ENCODE data around the gene NCF4. TPM values are rescaled to one million over a fixed set of nuclear protein-coding genes. Genes with fewer than 3 reads are reported as not detected.

Gene NCF4
- total RNA-seq, 2 donors from 2014 or later, result not detected

DNA sequence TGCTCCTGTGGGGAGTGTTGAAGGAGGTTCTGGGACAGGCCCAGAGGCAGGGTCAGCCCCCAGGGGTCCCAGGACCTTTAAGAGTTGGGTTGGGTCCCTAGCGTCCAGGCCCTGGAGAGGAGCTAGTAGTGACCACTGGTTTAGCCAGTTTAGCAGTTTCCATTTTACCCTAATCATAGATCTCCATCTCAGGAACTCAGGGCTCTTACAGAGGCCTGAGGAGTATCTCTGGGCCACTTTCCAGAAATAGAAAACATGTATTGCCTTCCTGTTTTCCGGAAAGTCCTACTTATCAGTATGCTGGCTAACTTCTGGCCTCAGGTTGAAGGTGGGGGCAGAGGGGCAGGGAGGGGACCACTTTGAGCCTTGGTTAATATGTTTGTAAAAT lies 13.5 kb downstream of the NCF4 start:
- H3K27ac Mint-ChIP-seq, result no peak overlapping the region
- H3K4me1 Mint-ChIP-seq, result peaks cover 4% of the 10 kb centered on the region
- Histone ChIP-seq H3K27me3 (ENCODE audit: control insufficient read depth, insufficient read depth, low read length, poor library complexity, severe bottlenecking) (peaks cover 5% of the 10 kb centered on the region), H3K4me1 (ENCODE audit: control insufficient read depth, insufficient read depth, low read length) (no peaks in the 10 kb centered on the region), H3K27ac (ENCODE audit: low read depth, low read length) (no peak overlapping the region), H3K4me3 (ENCODE audit: low read length) (no peak overlapping the region), H3K9me3 (ENCODE audit: control insufficient read depth, low read length) (no peaks in the 10 kb centered on the region), H3K9ac (ENCODE audit: extremely low read depth, low read length, poor library complexity, severe bottlenecking) (no peak overlapping the region), H3K36me3 (ENCODE audit: control insufficient read depth, insufficient read depth, low read length) (no peaks in the 10 kb centered on the region)
- 86 to 92% methylated on average over 2 of the region's 2 CpGs for WGBS, 2 experiments (ENCODE audit: insufficient coverage in 1 of 2, insufficient read length in 1 of 2)
- TF ChIP-seq, protein P1, sequence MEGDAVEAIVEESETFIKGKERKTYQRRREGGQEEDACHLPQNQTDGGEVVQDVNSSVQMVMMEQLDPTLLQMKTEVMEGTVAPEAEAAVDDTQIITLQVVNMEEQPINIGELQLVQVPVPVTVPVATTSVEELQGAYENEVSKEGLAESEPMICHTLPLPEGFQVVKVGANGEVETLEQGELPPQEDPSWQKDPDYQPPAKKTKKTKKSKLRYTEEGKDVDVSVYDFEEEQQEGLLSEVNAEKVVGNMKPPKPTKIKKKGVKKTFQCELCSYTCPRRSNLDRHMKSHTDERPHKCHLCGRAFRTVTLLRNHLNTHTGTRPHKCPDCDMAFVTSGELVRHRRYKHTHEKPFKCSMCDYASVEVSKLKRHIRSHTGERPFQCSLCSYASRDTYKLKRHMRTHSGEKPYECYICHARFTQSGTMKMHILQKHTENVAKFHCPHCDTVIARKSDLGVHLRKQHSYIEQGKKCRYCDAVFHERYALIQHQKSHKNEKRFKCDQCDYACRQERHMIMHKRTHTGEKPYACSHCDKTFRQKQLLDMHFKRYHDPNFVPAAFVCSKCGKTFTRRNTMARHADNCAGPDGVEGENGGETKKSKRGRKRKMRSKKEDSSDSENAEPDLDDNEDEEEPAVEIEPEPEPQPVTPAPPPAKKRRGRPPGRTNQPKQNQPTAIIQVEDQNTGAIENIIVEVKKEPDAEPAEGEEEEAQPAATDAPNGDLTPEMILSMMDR (conservative IDR thresholded peaks at IDR 0.05), result no peak
- H3K27me3 Mint-ChIP-seq (ENCODE audit: insufficient read depth), result peaks cover 12% of the 10 kb centered on the region
- no peaks in the 10 kb centered on the region for H3K9me3 Mint-ChIP-seq
- H3K4me3 Mint-ChIP-seq, result no peak overlapping the region
- no peak for DNase-seq
- no peaks in the 10 kb centered on the region for H3K36me3 Mint-ChIP-seq (ENCODE audit: low read depth)

DNA sequence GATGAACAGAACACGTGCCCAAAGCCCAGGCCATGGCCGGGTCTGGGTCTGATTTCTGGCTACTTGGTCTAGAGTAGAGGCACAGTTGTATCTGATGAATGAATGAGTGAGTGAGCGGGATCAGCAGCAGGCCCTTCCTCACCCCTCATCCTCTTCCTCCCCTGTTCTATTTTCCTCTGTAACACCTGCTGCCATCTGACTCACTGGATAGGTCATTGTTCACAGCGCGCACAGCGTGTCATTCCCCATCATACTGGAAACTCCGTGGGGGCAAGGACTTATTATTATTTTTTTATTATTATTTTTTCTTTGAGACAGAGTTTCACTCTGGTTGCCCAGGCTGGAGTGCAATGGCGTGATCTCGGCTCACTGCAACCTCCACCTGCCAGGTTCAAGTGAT lies 13.9 kb downstream of the NCF4 start:
- H3K4me3 Mint-ChIP-seq, result no peak overlapping the region
- peaks cover 4% of the 10 kb centered on the region for H3K4me1 Mint-ChIP-seq
- Histone ChIP-seq H3K4me1 (ENCODE audit: control insufficient read depth, insufficient read depth, low read length) (no peaks in the 10 kb centered on the region), H3K9ac (ENCODE audit: extremely low read depth, low read length, poor library complexity, severe bottlenecking) (no peak overlapping the region), H3K27me3 (ENCODE audit: control insufficient read depth, insufficient read depth, low read length, poor library complexity, severe bottlenecking) (peaks cover 5% of the 10 kb centered on the region), H3K9me3 (ENCODE audit: control insufficient read depth, low read length) (no peaks in the 10 kb centered on the region), H3K27ac (ENCODE audit: low read depth, low read length) (no peak overlapping the region), H3K36me3 (ENCODE audit: control insufficient read depth, insufficient read depth, low read length) (no peaks in the 10 kb centered on the region), H3K4me3 (ENCODE audit: low read length) (no peak overlapping the region)
- no peaks in the 10 kb centered on the region for H3K36me3 Mint-ChIP-seq (ENCODE audit: low read depth)
- WGBS, 2 experiments (ENCODE audit: insufficient coverage in 1 of 2, insufficient read length in 1 of 2), result 86 to 95% methylated on average over 1 to 7 of the region's 9 CpGs
- TF ChIP-seq, protein P1 (conservative IDR thresholded peaks at IDR 0.05), result no peak
- peaks cover 12% of the 10 kb centered on the region for H3K27me3 Mint-ChIP-seq (ENCODE audit: insufficient read depth)
- no peak for DNase-seq
- H3K9me3 Mint-ChIP-seq, result no peaks in the 10 kb centered on the region
- no peak overlapping the region for H3K27ac Mint-ChIP-seq

DNA sequence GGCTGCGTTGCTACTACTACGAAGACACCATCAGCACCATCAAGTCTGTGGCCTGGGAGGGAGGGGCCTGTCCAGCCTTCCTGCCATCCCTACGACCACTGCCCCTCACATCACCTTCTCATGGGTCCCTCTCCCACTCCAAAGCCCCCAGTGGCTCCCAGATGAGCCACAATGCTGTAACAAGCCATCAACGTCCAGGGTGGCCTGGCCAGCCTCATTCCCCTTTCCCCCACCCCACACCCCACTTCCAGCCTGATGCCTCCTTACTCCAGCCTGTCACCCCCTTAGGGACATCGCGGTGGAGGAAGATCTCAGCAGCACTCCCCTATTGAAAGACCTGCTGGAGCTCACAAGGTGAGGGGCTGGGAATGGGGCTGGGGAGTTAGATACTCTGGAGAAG lies 14.9 kb downstream of the NCF4 start:
- peaks cover 4% of the 10 kb centered on the region for H3K4me1 Mint-ChIP-seq
- peaks cover 3% of the 10 kb centered on the region for H3K9me3 Mint-ChIP-seq

More for the DNA sequence above, 14.9 kb downstream of the NCF4 start:
- no peaks in the 10 kb centered on the region for H3K36me3 ChIP-seq (ENCODE audit: control insufficient read depth, insufficient read depth, low read length)
- DNase-seq, result no peak
- H3K9me3 ChIP-seq (ENCODE audit: control insufficient read depth, low read length), result peaks cover 2% of the 10 kb centered on the region
- H3K27me3 Mint-ChIP-seq (ENCODE audit: insufficient read depth), result peaks cover 9% of the 10 kb centered on the region
- no peak overlapping the region for H3K27ac ChIP-seq (ENCODE audit: low read depth, low read length)
- no peak overlapping the region for H3K4me3 Mint-ChIP-seq
- TF ChIP-seq, protein P1 (conservative IDR thresholded peaks at IDR 0.05), result no peak
- no peaks in the 10 kb centered on the region for H3K36me3 Mint-ChIP-seq (ENCODE audit: low read depth)
- H3K27ac Mint-ChIP-seq, result no peak overlapping the region
- no peak overlapping the region for H3K9ac ChIP-seq (ENCODE audit: extremely low read depth, low read length, poor library complexity, severe bottlenecking)
- no peak overlapping the region for H3K4me3 ChIP-seq (ENCODE audit: low read length)
- no peaks in the 10 kb centered on the region for H3K4me1 ChIP-seq (ENCODE audit: control insufficient read depth, insufficient read depth, low read length)
- peaks cover 4% of the 10 kb centered on the region for H3K27me3 ChIP-seq (ENCODE audit: control insufficient read depth, insufficient read depth, low read length, poor library complexity, severe bottlenecking)
- 80 to 81% methylated on average over 2 to 6 of the region's 6 CpGs for WGBS, 2 experiments (ENCODE audit: insufficient coverage in 1 of 2, insufficient read length in 1 of 2)

Measured in endodermal cell (in vitro differentiated cells).